ENCODE measurements around the gene C6orf136.

DNA sequence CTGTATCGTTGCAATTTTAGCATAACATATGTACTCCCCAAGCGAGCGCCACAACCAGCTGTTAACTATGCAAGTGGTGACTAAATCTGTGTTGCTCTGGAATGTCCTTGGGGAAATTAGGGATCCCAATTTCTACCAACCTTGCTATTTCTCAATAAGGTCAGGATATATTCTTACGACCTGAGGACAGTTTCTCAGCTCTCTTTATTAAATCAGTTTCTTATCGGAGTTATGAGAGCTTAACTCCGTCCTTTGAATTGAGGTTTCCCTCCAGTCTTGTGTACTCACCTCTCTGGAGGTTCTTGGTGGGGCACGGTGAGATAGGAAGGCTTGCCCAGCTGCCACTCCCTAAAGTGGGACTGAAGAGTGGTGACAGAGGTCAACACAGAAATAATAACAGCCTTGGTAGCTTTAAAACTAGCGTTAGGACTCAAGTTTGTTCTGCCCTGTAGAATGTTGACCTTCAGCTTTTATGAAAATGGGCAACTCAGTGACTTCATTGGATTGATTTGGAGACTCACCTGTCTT is 28.6 kb upstream of the C6orf136 start:
- TF ChIP-seq EP300 (IDR thresholded peaks at IDR 0.05) (no peak), CTCF (IDR thresholded peaks at IDR 0.05) (no peak)

Data from stomach (tissue), 4 donors.